ENCODE data around the gene PSD2.

Gene PSD2

DNA sequence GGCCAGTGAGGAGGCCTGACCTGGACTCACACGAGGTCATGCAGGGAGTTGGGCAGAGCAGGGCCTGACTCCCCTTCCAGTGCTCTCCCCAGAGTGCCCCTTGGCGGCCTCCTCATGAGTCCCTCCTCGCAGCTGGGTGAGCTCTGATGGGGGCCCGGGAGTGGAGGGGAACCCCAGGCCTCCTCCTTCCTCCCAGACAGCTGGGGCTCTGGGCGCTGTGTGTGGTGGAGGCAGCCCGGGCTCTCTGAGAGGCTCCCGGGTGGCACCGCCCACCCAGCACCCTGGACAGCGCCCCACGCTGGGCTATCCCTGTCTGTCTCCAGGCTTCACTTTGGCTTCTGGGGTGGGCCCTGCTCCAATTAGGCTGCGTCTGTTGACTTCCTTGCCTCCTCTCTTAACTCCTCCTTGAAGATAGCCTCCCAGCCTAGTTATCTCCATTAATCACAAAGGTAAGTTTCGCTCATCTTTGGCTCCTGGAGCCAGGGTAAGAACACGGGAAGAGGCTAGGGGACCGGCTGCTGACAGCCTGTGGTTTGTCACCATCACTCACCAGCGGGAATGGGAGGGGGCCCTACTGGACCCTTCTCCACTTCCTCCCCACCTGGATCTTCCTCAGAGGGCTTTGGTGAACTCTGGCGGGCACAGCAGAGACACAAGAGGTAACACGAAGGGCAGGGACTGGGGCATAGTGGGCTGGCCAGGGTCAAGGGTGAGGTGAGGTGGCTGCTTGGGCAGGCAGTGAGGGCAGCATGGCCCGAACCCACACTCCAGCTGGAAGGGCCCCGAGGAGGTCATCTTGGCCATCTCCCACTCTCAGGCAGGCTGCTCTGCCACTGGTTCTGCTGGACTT lies 13.1 kb downstream of the PSD2 start:
- H3K4me1 ChIP-seq (ENCODE audit: control insufficient read depth, insufficient read depth, low read length) = no peaks in the 10 kb centered on the region
- peaks cover 27% of the 10 kb centered on the region for H3K27me3 ChIP-seq (ENCODE audit: control insufficient read depth, insufficient read depth, low read length)
- H3K9ac ChIP-seq (ENCODE audit: low read depth, low read length) = no peak overlapping the region
- H3K4me2 ChIP-seq (ENCODE audit: low read length) = no peak overlapping the region
- no peaks in the 10 kb centered on the region for H3K9me3 ChIP-seq (replicated peaks; ENCODE audit: low read length)
- H3K36me3 ChIP-seq (ENCODE audit: insufficient read depth, low read length) = no peaks in the 10 kb centered on the region
- H3K4me3 ChIP-seq (ENCODE audit: low read length) = no peak overlapping the region

- no peak overlapping the region for H3K9ac ChIP-seq (ENCODE audit: low read depth, low read length)
- H3K9me3 ChIP-seq (replicated peaks; ENCODE audit: low read length) = no peaks in the 10 kb centered on the region
- H3K27me3 ChIP-seq (ENCODE audit: control insufficient read depth, insufficient read depth, low read length) = peaks cover 24% of the 10 kb centered on the region
- H3K36me3 ChIP-seq (ENCODE audit: insufficient read depth, low read length) = no peaks in the 10 kb centered on the region
- H3K4me1 ChIP-seq (ENCODE audit: control insufficient read depth, insufficient read depth, low read length) = no peaks in the 10 kb centered on the region
- H3K4me3 ChIP-seq (ENCODE audit: low read length) = no peak overlapping the region
- no peak overlapping the region for H3K4me2 ChIP-seq (ENCODE audit: low read length)
These were observed 13.8 kb downstream of the PSD2 start for GRCh38 chr5:139809331-139809810.

DNA sequence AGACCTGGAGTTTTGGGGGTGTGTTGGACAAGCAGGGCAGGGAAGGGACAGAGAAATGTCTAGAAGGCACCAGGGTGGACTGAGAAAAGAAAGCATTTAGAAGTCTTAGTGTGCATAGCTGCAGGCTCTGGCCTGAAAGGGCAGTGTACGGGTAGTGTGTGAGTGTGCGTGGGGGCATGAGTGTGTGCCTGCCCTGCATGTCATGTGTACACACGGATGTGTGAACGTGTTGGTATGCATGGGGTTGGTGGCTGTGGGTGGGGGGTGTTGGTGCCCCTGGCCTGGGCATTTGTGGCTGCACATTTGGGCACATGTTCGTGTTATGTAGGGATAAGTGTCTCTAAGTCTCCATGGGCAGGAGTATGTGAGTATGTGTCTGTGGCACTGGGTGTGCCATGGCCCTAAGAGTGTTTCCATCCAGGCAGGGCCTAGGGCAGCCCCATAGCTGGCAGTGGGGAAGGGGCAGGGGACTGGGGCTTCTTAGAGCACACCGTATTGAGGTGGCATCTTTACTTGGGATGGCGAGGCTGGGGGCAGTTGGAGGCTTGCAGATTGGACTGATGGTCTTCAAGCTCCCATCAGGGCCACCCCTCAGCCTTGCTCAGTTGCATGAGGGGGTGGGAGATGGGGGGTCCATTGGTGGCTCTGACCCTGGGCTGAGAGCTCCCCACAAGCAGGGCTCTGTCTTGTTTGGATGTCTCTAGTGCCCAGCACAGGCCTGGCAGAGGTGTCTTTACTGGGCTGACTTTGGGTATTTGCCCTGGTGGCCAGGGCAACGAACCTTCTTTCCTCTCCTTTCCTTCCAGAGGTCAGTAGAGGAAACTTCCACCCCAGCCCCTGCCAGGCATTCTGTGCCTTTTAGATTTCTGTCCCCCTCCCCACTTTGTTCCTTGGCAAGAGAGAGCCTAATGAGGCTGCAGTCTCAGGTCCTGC lies 15.0 kb downstream of the PSD2 start:
- H3K4me2 ChIP-seq (ENCODE audit: low read length) = no peak overlapping the region
- no peak overlapping the region for H3K4me3 ChIP-seq (ENCODE audit: low read length)
- no peaks in the 10 kb centered on the region for H3K4me1 ChIP-seq (ENCODE audit: control insufficient read depth, insufficient read depth, low read length)
- no peaks in the 10 kb centered on the region for H3K9me3 ChIP-seq (replicated peaks; ENCODE audit: low read length)
- H3K27me3 ChIP-seq (ENCODE audit: control insufficient read depth, insufficient read depth, low read length) = peaks cover 23% of the 10 kb centered on the region
- H3K36me3 ChIP-seq (ENCODE audit: insufficient read depth, low read length) = no peaks in the 10 kb centered on the region
- no peak overlapping the region for H3K9ac ChIP-seq (ENCODE audit: low read depth, low read length)

- no peaks in the 10 kb centered on the region for H3K4me1 ChIP-seq (ENCODE audit: control insufficient read depth, insufficient read depth, low read length)
- H3K9me3 ChIP-seq (replicated peaks; ENCODE audit: low read length) = no peaks in the 10 kb centered on the region
- no peaks in the 10 kb centered on the region for H3K36me3 ChIP-seq (ENCODE audit: insufficient read depth, low read length)
- H3K9ac ChIP-seq (ENCODE audit: low read depth, low read length) = no peak overlapping the region
- H3K4me2 ChIP-seq (ENCODE audit: low read length) = no peak overlapping the region
- peaks cover 20% of the 10 kb centered on the region for H3K27me3 ChIP-seq (ENCODE audit: control insufficient read depth, insufficient read depth, low read length)
- no peak overlapping the region for H3K4me3 ChIP-seq (ENCODE audit: low read length)
These were observed 15.6 kb downstream of the PSD2 start for GRCh38 chr5:139811274-139811607.

DNA sequence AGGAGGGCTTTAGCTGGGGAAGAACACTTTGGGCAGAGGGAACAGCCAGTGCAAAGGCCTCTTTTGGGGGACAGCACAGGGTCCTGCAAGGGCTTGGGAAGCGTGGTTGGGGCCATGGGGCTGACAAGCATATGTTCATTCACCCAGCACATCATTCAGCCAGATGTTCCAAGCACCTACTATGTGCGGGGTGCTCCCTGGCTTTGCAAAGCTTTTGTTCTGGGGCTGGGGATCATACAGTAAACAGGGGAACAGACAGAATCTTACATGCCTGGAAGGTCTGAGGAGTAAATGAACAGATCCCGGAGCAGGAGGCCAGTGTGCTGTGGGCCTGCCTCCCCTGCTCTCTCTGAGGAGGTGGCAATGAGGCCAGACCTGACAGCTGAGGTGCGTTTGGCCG lies 16.7 kb downstream of the PSD2 start:
- Histone ChIP-seq H3K27me3 (ENCODE audit: control insufficient read depth, insufficient read depth, low read length) (peaks cover 27% of the 10 kb centered on the region), H3K4me1 (ENCODE audit: control insufficient read depth, insufficient read depth, low read length) (no peaks in the 10 kb centered on the region), H3K4me3 (ENCODE audit: low read length) (no peak overlapping the region), H3K9ac (ENCODE audit: low read depth, low read length) (no peak overlapping the region), H3K4me2 (ENCODE audit: low read length) (no peak overlapping the region), H3K36me3 (ENCODE audit: insufficient read depth, low read length) (no peaks in the 10 kb centered on the region), H3K9me3 (replicated peaks; ENCODE audit: low read length) (no peaks in the 10 kb centered on the region)

- no peaks in the 10 kb centered on the region for H3K36me3 ChIP-seq (ENCODE audit: insufficient read depth, low read length)
- H3K27me3 ChIP-seq (ENCODE audit: control insufficient read depth, insufficient read depth, low read length) = peaks cover 34% of the 10 kb centered on the region
- H3K9me3 ChIP-seq (replicated peaks; ENCODE audit: low read length) = no peaks in the 10 kb centered on the region
- no peak overlapping the region for H3K4me2 ChIP-seq (ENCODE audit: low read length)
- H3K4me3 ChIP-seq (ENCODE audit: low read length) = no peak overlapping the region
- H3K9ac ChIP-seq (ENCODE audit: low read depth, low read length) = no peak overlapping the region
- no peaks in the 10 kb centered on the region for H3K4me1 ChIP-seq (ENCODE audit: control insufficient read depth, insufficient read depth, low read length)
These were observed 17.5 kb downstream of the PSD2 start for GRCh38 chr5:139812836-139813805.

GRCh38 chr5:139814191-139814601 lies 18.6 kb downstream of the PSD2 start:
- H3K27me3 ChIP-seq (ENCODE audit: control insufficient read depth, insufficient read depth, low read length) = peaks cover 34% of the 10 kb centered on the region
- no peak overlapping the region for H3K9ac ChIP-seq (ENCODE audit: low read depth, low read length)

DNA sequence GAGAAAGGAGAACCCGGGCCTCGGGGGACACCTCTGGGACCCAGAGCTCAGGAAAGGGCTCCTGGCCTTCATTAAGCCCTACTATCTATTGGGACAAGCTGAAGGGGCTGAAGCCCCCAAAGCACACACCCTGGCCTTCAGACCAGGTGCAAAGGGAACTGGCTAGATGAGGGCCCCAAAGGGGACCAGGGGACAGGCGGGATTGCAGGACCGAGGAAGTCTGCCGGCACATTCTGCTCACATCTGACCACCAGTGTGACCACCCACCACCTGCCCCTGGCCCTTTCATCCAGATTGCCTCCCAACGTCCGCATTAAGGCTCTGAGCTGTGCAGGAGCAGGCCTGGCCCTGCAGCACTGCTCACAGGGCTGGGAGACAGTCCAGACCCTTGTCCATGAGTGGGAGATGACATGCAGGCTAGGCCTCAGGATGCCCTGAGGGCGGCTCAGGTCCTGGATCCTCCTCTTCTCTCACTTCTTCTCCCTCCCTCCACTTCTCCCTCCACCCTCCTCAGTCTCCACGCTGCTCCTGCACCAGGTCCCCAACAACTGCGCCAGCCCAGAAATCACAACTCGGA lies 19.2 kb downstream of the PSD2 start:
- H3K4me1 ChIP-seq (ENCODE audit: control insufficient read depth, insufficient read depth, low read length) = no peaks in the 10 kb centered on the region
- peaks cover 35% of the 10 kb centered on the region for H3K27me3 ChIP-seq (ENCODE audit: control insufficient read depth, insufficient read depth, low read length)

More at GRCh38 chr5:139814191-139814601, 18.6 kb downstream of the PSD2 start:
- Histone ChIP-seq H3K9me3 (replicated peaks; ENCODE audit: low read length) (no peaks in the 10 kb centered on the region), H3K4me3 (ENCODE audit: low read length) (no peak overlapping the region), H3K4me1 (ENCODE audit: control insufficient read depth, insufficient read depth, low read length) (no peaks in the 10 kb centered on the region), H3K36me3 (ENCODE audit: insufficient read depth, low read length) (no peaks in the 10 kb centered on the region), H3K4me2 (ENCODE audit: low read length) (no peak overlapping the region)

DNA sequence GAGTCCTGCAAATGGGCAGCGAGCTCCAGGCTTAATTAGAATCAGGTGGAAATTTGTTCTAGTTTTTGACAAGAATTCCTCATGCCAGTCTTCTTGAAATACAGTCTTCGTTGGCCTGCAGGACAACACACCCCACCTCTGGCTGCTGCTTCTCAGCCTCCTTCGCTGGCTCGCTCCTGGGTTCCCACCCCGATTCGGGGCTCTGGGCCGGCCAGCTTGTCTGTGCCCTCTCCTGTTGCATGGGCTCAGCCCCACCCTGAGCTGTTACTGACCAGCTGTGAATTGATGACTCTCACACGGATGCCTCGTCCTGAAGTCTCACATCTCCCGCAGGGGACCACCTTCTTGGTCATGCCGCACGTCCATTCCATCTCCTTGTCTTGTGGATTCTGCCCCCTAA lies 21.0 kb downstream of the PSD2 start:
- Histone ChIP-seq H3K4me3 (ENCODE audit: low read length) (no peak overlapping the region), H3K9ac (ENCODE audit: low read depth, low read length) (no peak overlapping the region), H3K4me2 (ENCODE audit: low read length) (no peak overlapping the region), H3K4me1 (ENCODE audit: control insufficient read depth, insufficient read depth, low read length) (no peaks in the 10 kb centered on the region), H3K27me3 (ENCODE audit: control insufficient read depth, insufficient read depth, low read length) (peaks cover 44% of the 10 kb centered on the region), H3K9me3 (replicated peaks; ENCODE audit: low read length) (no peaks in the 10 kb centered on the region), H3K36me3 (ENCODE audit: insufficient read depth, low read length) (no peaks in the 10 kb centered on the region)

More for the DNA sequence above, 19.2 kb downstream of the PSD2 start:
- Histone ChIP-seq H3K4me3 (ENCODE audit: low read length) (no peak overlapping the region), H3K36me3 (ENCODE audit: insufficient read depth, low read length) (no peaks in the 10 kb centered on the region), H3K9ac (ENCODE audit: low read depth, low read length) (no peak overlapping the region), H3K9me3 (replicated peaks; ENCODE audit: low read length) (no peaks in the 10 kb centered on the region), H3K4me2 (ENCODE audit: low read length) (no peak overlapping the region)

DNA sequence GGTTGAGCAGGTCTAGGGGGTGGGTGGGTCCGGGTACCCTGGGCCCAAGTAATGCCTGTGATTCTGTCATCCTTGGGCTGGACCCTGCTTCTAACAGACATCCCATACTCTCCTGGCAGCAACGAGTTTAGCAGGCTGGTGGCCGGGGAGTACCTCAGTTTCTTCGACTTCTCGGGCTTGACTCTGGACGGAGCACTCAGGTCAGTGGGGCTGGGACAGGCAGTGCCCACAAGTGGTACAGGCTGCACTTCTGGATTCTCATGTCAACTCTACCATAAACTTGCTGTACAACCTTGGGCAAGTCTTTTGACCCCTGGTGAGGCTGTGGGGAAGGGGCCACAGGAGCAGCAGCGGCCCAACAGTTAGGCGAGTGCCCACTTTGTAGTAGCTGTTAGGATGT lies 21.8 kb downstream of the PSD2 start:
- H3K4me2 ChIP-seq (ENCODE audit: low read length) = no peak overlapping the region
- H3K9me3 ChIP-seq (replicated peaks; ENCODE audit: low read length) = no peaks in the 10 kb centered on the region
- H3K27me3 ChIP-seq (ENCODE audit: control insufficient read depth, insufficient read depth, low read length) = peaks cover 37% of the 10 kb centered on the region
- no peak overlapping the region for H3K9ac ChIP-seq (ENCODE audit: low read depth, low read length)
- H3K4me3 ChIP-seq (ENCODE audit: low read length) = no peak overlapping the region
- no peaks in the 10 kb centered on the region for H3K4me1 ChIP-seq (ENCODE audit: control insufficient read depth, insufficient read depth, low read length)
- H3K36me3 ChIP-seq (ENCODE audit: insufficient read depth, low read length) = no peaks in the 10 kb centered on the region

All from skeletal muscle satellite cell (primary cell).